ENCODE measurements around the gene DIS3.
"Not testable (repeated sequence)": the region's sequence is repeated elsewhere in the genome, so short reads cannot be mapped to it uniquely, and the experiment has no call there.

GRCh38 chr13:72784679-72785078 is 3.0 kb upstream of the DIS3 start:
- not testable (repeated sequence) for TF ChIP-seq CTCF (IDR thresholded peaks at IDR 0.05; ENCODE audit: insufficient read depth, low read length); POLR2AphosphoS5 (IDR thresholded peaks at IDR 0.05; ENCODE audit: low read depth); GABPA (IDR thresholded peaks at IDR 0.05; ENCODE audit: low read depth); SPI1 (IDR thresholded peaks at IDR 0.05; ENCODE audit: borderline replicate concordance, low read depth); REST (IDR thresholded peaks at IDR 0.05; ENCODE audit: insufficient replicate concordance, low read depth)

All from HL-60 (cell line).